Adipose tissue (tissue), 3 donors: ENCODE data around the gene DEFB112. TPM values are rescaled to one million over a fixed set of nuclear protein-coding genes. Genes with fewer than 3 reads are reported as not detected.

Source experiments
- H3K27ac ChIP-seq: one replicate; pipeline ENCODE4 v1.5.1; 2013; ENCODE audit warnings: low read depth, low read length
- WGBS, 3 donors: extraction: QIAGEN DNeasy Blood & Tissue Kit; methylation state at CpG; one replicate each; pipeline ENCODE4 v1.1.7; 2013; 5-methylcytosine and 5-hydroxymethylcytosine counted together
- polyA plus RNA-seq, 3 donors: library from polyadenylated mRNA; stranded (reverse); fragments of 200-250 nt; gene quantifications; one replicate each; pipeline ENCODE4 v1.2.3, GENCODE V29; 2013
- donor health status: healthy with polysubstance abuse.
- donor health status: Bipolar disorder and iron deficiency.
- donor health status: healthy.

The DEFB112 gene
- polyA plus RNA-seq, 3 donors: not detected

DNA sequence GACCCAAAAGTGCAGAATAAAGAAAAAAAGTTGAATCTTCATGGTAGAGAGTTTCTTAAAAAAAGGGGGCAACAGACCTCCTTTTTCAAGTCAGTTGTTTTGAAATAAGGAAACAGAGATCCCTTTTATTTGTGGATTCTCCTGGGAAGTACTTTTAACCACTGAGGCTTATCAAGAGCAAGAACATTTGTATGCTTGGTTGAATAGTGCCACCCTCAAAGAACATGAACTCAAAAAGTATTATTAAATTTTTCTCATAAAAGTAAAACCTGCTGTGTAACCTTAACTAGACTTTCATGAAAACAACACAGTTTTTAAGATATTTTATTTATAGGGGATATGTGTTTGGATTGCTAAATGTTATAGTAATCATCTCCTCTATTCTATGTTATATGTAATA is 27.8 kb downstream of the DEFB112 start, which contains the start of gene DEFB110:
Gene DEFB110, minus strand, starts transcription at position 101 of the 400 bp plus-strand sequence. Its CDS starts 59 bp downstream, at position 42.
- no peak within 1 kb of the TSS for H3K27ac ChIP-seq

DNA sequence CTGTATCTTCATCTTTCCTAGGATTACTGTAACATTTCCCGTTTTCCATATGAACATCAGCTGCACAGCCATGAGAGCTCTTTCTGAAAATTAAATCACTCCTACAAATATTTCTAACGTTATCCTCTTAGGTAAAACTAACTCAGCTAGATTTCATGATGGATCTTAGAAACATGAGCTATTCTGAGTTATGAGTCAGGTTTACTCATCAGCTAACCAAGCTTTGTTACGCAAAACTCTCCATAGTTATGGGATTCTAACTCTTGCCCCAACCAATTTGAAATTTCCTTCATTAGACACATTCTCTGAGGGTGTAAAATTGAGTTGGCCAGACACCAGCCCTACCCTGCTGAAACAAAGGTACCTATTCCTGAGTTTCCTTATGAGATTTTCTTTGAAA is 41.9 kb downstream of the DEFB112 start:
- WGBS, 3 donors: 80 to 85% (median 80%) methylated on average over 3 of the region's 3 CpGs
- no peak overlapping the region for H3K27ac ChIP-seq

DNA sequence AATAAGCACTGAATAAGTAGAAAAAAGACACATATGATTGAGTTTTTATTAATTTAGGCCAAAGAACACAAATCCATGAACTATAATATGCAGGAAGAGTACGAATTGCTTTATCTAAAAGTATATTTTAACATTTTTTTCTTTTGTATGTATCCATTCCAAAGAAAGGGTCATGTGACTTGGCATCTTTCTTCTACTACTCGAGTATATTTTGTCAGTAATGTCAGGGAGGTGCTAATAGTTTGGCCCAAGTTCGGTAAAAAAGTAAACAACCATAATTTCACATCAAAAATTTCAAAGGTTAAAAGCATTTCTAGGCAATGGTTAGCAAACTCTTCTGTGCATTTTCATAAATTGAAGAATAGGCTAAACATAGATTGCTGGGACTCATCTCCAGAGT is 46.6 kb downstream of the DEFB112 start:
- WGBS, 3 donors: 47 to 56% (median 48%) methylated on average over 3 of the region's 3 CpGs
- no peak overlapping the region for H3K27ac ChIP-seq

DNA sequence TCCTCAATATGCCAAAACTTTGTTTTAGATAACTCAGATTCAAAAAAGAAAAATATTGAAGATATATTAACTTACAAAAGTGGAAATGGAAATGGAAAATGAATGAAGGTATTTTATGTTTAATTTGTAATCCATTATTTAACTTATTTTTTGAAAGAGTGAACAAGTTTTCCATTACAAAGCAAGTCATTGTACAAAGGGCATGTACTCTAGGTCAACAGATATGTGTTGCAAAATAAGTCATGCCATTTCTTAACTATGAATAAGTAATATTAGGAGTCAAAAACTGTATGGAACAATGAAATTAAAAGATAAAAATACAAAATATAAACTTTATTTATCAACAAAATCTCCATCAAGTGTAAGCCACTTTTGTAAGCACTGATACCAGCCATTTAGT is 54.5 kb downstream of the DEFB112 start:
- no peak overlapping the region for H3K27ac ChIP-seq

Other genes starting within 250 kb of the DEFB112 start
- not detected for gene CRISP1, start 183.4 kb downstream of the DEFB112 start, polyA plus RNA-seq
- not detected for gene DEFB114, start 85.8 kb downstream of the DEFB112 start, polyA plus RNA-seq
- gene DEFB113, start 80.3 kb downstream of the DEFB112 start, polyA plus RNA-seq: not detected
- not detected for gene DEFB110, start 27.9 kb downstream of the DEFB112 start, polyA plus RNA-seq